Esophagus muscularis mucosa (tissue), 4 donors: ENCODE measurements around the gene SEMG2. TPM values are rescaled to one million over a fixed set of nuclear protein-coding genes. Genes with fewer than 3 reads are reported as not detected.

Experiments
- DNase-seq: peaks from one replicate; pipeline ENCODE4 v3.0.0-alpha.2; 2017; ENCODE audit errors: extremely low spot score
- H3K27ac ChIP-seq, 4 donors: fragments of 200-600 bp; sonication (generic); replicated peaks in 1 of 4; 1 replicate in 3 of 4; 2 replicates in 1 of 4; pipeline ENCODE4 v1.5.1; 2016 to 2019; ENCODE audit warnings: mild to moderate bottlenecking in 1 of 4
- H3K27me3 ChIP-seq, 4 donors: fragments of 200-600 bp; sonication (generic); one replicate each; pipeline versions ENCODE4 v1.5.1 to v1.6.0; 2016 to 2019
- H3K36me3 ChIP-seq, 4 donors: fragments of 200-600 bp; sonication (generic); one replicate each; pipeline ENCODE4 v1.5.1; 2016 to 2019
- H3K4me1 ChIP-seq, 4 donors: fragments of 200-600 bp; sonication (generic); one replicate each; pipeline ENCODE4 v1.5.1; 2016 to 2019
- H3K4me3 ChIP-seq, 4 donors: fragments of 200-600 bp; sonication (generic); 1 replicate in 2 of 4; 2 replicates in 2 of 4; pipeline ENCODE4 v1.5.1; 2016 to 2019; ENCODE audit warnings: mild to moderate bottlenecking in 4 of 4, moderate library complexity in 1 of 4
- H3K9me3 ChIP-seq, 4 donors: fragments of 200-600 bp; sonication (generic); 1 replicate in 3 of 4; 2 replicates in 1 of 4; pipeline ENCODE4 v1.5.1; 2016 to 2019
- EP300 ChIP-seq: sonication (generic); formaldehyde crosslinking; IDR thresholded peaks from one replicate; pipeline ENCODE4 v1.6.1; 2017; ENCODE audit warnings: antibody characterized with exemption
- POLR2A ChIP-seq: fragments of 450-650 bp; IDR thresholded peaks from one replicate; pipeline ENCODE4 v1.6.1; 2017; ENCODE audit warnings: antibody characterized with exemption, moderate library complexity, mild to moderate bottlenecking, low read depth
- POLR2AphosphoS5 ChIP-seq, 2 donors: sonication (generic); formaldehyde crosslinking; IDR thresholded peaks; one replicate each; pipeline ENCODE4 v1.6.1; 2017; ENCODE audit warnings: antibody characterized with exemption in 2 of 2
- WGBS: methylation state at CpG from one replicate; pipeline ENCODE4 v1.1.5; 2018; 5-methylcytosine and 5-hydroxymethylcytosine counted together
- intact Hi-C: fragments of 100-400 bp; cut with DNase I; formaldehyde crosslinking; loops from one replicate; pipeline ENCODE4 v1.15.1; 2023
- total RNA-seq, 4 donors: library from RNA; depleted of rRNA; stranded (reverse); fragments of >200 nt; gene quantifications; one replicate each; pipeline versions ENCODE4 v1.1.0 to v1.2.1, GENCODE V29; 2016
- TF ChIP-seq, protein P1 (sequence below), 3 experiments: fragments of 200-600 bp in 2 of 3; fragments of 450-650 bp in 1 of 3; sonication (generic) in 2 of 3; IDR thresholded peaks; one replicate each; pipeline ENCODE4 v1.5.1; 2017 to 2019; ENCODE audit warnings: antibody characterized with exemption in 3 of 3, mild to moderate bottlenecking in 2 of 3, moderate library complexity in 1 of 3

Gene SEMG2
- total RNA-seq, 4 donors from 2014 or later: not detected

DNA sequence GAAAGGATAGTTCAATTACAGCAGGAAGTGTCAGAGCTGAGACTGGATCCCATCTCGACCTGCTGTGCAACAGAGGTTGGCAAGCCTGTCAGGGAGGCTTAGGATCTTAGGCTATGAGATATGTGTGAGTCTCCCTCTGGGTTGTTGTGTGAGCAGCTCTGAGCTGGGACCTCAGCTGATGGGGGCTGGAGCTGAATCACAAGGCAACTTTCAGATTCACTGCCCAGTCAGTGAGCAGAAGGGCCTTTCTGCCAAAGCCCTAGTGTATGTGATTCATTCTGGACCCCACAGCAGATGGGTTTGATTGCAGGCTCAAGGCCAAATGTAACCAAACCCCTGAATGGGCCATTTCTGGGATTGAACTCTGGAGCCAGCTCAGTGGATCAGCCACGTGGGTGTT lies 42.0 kb upstream of the SEMG2 start:
- DNase-seq: no peak
- Histone ChIP-seq H3K9me3 (no peaks in the 10 kb centered on the region), H3K36me3 (no peaks in the 10 kb centered on the region), H3K27ac (no peak overlapping the region), H3K27me3 (peaks cover 0 to 11% (median 0%) of the 10 kb centered on the region in 4 donors), H3K4me1 (no peaks in the 10 kb centered on the region), H3K4me3 (no peak overlapping the region)
- intact Hi-C loops: no loop called here
- TF ChIP-seq EP300: no peak
- no peak for TF ChIP-seq POLR2A
- TF ChIP-seq POLR2AphosphoS5 (IDR thresholded peaks at IDR 0.05): no peak
- TF ChIP-seq, protein P1, sequence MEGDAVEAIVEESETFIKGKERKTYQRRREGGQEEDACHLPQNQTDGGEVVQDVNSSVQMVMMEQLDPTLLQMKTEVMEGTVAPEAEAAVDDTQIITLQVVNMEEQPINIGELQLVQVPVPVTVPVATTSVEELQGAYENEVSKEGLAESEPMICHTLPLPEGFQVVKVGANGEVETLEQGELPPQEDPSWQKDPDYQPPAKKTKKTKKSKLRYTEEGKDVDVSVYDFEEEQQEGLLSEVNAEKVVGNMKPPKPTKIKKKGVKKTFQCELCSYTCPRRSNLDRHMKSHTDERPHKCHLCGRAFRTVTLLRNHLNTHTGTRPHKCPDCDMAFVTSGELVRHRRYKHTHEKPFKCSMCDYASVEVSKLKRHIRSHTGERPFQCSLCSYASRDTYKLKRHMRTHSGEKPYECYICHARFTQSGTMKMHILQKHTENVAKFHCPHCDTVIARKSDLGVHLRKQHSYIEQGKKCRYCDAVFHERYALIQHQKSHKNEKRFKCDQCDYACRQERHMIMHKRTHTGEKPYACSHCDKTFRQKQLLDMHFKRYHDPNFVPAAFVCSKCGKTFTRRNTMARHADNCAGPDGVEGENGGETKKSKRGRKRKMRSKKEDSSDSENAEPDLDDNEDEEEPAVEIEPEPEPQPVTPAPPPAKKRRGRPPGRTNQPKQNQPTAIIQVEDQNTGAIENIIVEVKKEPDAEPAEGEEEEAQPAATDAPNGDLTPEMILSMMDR (IDR thresholded peaks at IDR 0.05): no peak
- WGBS: 80% methylated on average over 1 of the region's 2 CpGs

GRCh38 chr20:45181639-45182038 lies 39.5 kb upstream of the SEMG2 start:
- no peak for DNase-seq
- intact Hi-C loops: no loop called here
- H3K36me3 ChIP-seq: no peaks in the 10 kb centered on the region
- H3K4me1 ChIP-seq: no peaks in the 10 kb centered on the region
- H3K4me3 ChIP-seq: no peak overlapping the region
- H3K27me3 ChIP-seq: no peaks in the 10 kb centered on the region
- TF ChIP-seq POLR2AphosphoS5 (IDR thresholded peaks at IDR 0.05) (no peak), EP300 (no peak), POLR2A (no peak)
- TF ChIP-seq, protein P1 (IDR thresholded peaks at IDR 0.05): no peak
- no peak overlapping the region for H3K27ac ChIP-seq
- WGBS: 63% methylated on average over 2 of the region's 2 CpGs
- H3K9me3 ChIP-seq: no peaks in the 10 kb centered on the region

GRCh38 chr20:45183084-45183483 lies 38.1 kb upstream of the SEMG2 start:
- TF ChIP-seq, protein P1 (IDR thresholded peaks at IDR 0.05): no peak
- TF ChIP-seq POLR2A (no peak), EP300 (no peak), POLR2AphosphoS5 (IDR thresholded peaks at IDR 0.05) (no peak)
- Histone ChIP-seq H3K9me3 (no peaks in the 10 kb centered on the region), H3K4me1 (no peaks in the 10 kb centered on the region), H3K27ac (no peak overlapping the region), H3K36me3 (no peaks in the 10 kb centered on the region), H3K27me3 (no peaks in the 10 kb centered on the region), H3K4me3 (no peak overlapping the region)
- 84% methylated on average over 2 of the region's 2 CpGs for WGBS
- intact Hi-C loops: no loop called here
- DNase-seq: no peak

DNA sequence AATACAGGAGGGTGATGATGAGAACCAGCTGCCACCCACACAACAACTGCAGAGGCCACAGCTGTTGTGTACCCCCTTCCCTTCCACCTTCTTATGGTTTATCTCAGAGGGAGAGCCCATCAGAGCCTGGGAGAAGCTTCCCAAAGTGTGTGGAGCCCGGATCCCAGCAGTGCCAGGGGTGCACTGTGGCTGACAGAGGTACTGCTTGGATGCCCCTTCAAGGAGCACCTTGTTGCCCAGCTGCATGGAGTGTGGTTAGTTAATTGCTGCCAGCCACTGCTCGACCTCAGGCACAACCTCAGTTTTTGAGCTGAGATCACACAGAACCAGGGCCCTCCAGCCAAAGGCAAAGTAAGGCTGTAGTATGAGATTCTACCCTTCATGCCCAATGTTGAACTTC lies 33.5 kb upstream of the SEMG2 start:
- no peak for DNase-seq
- Histone ChIP-seq H3K4me1 (no peaks in the 10 kb centered on the region), H3K27ac (no peak overlapping the region), H3K36me3 (no peaks in the 10 kb centered on the region), H3K27me3 (no peaks in the 10 kb centered on the region), H3K4me3 (no peak overlapping the region), H3K9me3 (no peaks in the 10 kb centered on the region)
- WGBS: 75% methylated on average over 1 of the region's 2 CpGs
- TF ChIP-seq, protein P1 (IDR thresholded peaks at IDR 0.05): no peak
- TF ChIP-seq POLR2AphosphoS5 (IDR thresholded peaks at IDR 0.05) (no peak), EP300 (no peak), POLR2A (no peak)
- intact Hi-C loops: no loop called here

DNA sequence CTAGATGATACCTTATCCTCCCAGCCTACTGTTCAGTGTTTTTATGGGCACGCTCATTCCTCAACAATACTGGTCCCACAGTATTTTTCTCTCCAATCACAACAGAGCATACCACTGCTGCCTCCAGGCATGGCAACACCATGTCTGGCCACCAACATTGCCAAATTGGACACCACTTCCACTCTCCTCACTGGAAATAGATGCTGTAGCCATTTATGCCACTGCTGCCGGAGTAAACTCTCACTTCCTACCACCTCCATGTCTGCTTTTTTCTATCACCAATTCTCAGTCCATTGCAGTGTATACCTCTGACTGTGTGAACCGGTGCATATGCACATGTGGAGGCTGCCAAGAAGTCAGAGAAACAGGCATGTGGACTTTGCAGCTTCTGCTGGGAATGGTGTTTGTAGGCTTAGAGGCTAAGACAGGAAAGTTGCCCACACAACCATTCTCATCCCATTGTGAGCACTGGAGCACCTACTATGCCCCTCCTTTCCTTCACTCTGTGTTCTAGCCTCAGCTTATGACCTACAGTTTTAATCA lies 32.0 kb upstream of the SEMG2 start:
- Histone ChIP-seq H3K4me3 (no peak overlapping the region), H3K4me1 (no peaks in the 10 kb centered on the region), H3K9me3 (no peaks in the 10 kb centered on the region), H3K36me3 (no peaks in the 10 kb centered on the region), H3K27ac (no peak overlapping the region), H3K27me3 (no peaks in the 10 kb centered on the region)
- no peak for DNase-seq
- TF ChIP-seq POLR2AphosphoS5 (IDR thresholded peaks at IDR 0.05) (no peak), EP300 (no peak), POLR2A (no peak)
- TF ChIP-seq, protein P1 (IDR thresholded peaks at IDR 0.05): no peak
- intact Hi-C loops: no loop called here
- 85% methylated on average over 3 of the region's 3 CpGs for WGBS
